ENCODE results near the gene COL15A1.

Gene COL15A1

DNA sequence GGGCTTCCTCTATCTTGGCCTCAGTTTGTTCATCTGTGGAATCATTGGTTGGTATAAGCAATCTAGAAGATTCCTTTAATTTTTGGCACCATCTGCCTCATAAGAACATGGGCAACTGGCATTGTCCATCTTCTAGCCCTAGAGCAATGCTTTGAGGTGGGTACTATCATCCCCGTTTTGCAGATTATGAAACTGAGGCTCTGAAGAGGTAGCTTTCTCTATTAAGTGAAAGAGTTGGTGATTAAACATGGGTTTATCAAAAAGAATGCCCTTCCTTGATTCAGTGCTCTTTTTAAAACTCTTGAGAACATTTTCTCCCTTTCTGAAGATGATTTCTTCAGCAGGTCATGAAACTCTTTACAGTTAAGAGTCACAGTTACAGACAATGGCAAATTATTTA, 118.8 kb downstream of the COL15A1 start:
- DNase-seq, result no peak

DNA sequence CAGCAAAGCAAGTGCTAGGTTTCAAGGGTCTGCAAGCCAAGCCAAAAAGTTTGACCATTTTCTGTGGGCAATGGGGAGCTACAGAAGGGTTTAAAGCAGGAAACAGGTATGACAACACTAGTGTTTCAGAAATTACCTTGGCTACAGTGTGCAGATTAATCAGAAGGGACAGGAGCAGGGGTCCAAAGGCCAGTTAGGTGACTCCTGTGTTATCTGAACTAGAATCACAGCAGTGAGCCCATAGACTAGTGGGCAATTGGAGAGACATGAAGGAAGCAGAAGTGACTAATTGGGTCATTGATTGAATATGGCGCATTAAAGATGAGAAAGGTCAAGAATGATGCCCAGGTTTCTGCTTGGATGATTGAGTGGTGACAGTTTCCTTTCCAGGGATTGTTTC, 119.8 kb downstream of the COL15A1 start:
- DNase-seq, result no peak

DNA sequence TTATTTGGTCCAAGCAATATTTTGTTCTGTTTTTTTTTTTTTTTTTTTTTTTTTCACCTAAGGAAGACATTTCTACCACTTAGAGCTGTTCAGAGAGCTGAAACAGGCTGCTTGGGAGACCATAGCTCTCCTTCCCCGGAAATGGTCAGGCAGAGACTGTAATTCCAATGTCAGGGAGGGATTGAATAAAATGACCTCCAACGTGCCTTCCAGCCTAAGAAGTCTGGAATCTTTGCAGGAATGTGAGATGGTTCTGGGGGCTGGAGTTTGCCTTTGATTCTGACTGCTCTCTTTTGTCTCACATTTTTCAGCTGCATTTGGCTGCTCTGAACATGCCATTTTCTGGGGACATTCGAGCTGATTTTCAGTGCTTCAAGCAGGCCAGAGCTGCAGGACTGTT, 122.9 kb downstream of the COL15A1 start:
- DNase-seq, result no peak

DNA sequence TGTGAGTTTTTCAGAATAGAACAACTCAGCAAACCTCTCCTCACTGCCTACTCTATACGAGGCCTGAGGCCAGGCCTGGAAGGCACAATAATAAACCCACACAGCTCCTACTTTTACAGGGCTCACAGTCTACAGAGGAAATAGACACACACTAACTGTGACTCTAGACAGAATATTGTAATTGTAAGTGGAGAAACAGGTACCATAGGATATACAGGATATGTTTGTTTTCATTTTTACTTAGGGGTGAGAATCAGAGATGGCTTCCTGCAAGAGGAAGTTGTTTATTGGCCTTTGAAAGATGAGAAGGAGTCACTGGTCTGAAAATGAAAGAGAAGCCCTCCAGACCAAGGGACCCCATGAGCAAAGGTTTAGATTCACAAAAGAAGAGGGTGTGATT, 125.4 kb downstream of the COL15A1 start:
- no peak for DNase-seq

DNA sequence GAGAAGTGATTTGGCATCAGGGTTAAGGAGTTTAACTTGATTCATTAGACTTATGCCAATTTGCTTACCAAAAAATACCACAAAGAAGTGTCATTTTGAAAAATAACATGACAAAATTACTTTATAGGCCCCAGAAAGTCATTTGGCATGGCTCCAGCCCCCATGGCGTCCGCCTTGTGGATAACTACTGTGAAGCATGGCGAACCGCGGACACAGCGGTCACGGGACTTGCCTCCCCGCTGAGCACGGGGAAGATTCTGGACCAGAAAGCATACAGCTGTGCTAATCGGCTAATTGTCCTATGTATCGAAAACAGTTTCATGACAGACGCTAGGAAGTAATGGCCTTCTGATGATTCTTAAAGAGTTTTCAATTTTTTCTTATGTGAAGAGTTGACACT, 125.8 kb downstream of the COL15A1 start:
- DNase-seq, result no peak

DNA sequence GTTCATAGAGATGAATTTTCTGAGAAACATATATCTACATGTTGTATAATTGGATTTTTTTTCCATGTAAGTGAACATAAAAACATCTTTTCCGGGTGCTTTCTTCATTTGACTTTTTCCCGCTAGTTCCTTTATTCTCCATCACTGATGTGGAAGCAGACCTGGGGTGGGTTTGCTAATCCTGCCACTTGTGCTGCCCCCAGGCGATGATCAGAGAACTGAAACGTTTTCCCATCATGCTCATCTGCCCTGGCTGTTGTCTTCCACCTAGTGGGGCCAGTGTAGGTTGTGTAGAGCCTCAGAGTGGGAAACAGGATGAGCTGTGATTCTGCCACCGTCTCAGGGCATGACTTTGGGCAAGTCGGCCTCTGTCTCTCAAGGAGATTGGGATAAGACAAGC, 127.0 kb downstream of the COL15A1 start:
- no peak for DNase-seq

DNA sequence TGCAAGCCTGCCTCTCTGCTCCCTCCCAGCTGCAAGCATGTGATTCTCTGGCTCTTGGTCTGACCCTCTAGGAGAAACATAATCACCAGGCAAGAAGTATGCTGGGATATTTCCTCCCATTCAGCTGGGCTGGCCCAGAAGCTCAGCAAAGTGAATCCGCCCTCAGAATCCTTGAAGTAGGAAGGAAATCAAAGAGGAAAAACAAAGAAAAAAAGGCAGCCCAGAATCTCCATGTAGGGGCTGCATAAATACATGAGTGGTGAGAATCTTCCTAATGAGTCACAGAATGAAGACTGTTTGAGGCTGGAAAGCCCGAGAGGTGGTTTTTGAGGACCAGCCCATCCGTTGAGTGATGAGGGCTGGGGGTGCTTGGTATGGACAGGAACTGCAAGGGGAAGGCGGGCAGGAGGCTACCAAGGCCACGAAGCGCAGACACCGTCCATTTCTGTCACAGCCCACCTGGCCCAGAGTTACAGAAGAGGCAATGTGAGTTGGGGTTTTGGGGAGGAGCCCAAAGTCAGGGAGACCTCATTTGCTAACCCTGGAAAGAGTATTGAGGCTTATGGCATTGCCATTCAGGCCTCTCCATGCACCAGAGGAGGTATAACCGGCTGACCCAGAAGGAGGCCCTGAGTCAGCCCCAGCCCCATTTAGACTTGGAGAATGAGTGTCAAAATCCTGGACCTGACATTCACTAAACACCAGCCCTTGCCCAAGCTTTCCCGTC, 127.8 kb downstream of the COL15A1 start:
- DNase-seq, result no peak

DNA sequence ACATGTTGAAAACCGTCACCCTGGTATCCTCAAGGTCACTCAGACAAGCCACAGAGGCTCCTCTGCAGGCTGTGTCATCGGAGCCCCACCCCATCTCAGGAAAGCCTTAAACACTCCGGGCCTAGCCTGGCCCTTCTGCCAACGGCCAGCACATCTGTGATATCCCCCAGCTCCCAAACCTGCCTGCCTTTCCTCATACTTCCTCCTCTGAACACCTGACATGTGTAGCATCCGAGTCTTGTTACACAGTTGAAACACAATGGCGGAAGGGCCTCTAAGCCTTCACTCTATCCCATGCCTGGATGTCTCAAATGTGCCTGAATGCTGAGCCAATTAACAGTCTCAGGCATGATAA, 128.3 kb downstream of the COL15A1 start:
- no peak for DNase-seq

DNA sequence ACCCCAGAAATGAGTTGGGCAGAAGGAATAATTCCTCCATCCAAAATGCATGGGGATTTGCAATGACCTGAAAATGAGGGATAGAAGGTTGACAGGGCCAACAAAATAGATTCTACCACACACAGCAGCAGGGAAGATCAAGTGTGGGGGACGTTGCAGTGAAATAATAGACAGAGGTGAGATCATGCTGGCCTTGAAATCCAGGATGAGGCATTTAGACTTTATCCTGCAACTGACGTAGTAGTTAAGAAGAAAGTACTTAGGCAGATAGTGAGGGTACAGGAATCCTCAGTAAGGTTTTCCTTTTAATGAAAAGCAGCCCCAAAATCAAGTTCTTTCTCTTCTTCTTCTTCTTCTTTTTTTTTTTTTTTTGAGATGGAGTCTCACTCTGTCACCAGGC, 129.6 kb downstream of the COL15A1 start:
- no peak for DNase-seq

DNA sequence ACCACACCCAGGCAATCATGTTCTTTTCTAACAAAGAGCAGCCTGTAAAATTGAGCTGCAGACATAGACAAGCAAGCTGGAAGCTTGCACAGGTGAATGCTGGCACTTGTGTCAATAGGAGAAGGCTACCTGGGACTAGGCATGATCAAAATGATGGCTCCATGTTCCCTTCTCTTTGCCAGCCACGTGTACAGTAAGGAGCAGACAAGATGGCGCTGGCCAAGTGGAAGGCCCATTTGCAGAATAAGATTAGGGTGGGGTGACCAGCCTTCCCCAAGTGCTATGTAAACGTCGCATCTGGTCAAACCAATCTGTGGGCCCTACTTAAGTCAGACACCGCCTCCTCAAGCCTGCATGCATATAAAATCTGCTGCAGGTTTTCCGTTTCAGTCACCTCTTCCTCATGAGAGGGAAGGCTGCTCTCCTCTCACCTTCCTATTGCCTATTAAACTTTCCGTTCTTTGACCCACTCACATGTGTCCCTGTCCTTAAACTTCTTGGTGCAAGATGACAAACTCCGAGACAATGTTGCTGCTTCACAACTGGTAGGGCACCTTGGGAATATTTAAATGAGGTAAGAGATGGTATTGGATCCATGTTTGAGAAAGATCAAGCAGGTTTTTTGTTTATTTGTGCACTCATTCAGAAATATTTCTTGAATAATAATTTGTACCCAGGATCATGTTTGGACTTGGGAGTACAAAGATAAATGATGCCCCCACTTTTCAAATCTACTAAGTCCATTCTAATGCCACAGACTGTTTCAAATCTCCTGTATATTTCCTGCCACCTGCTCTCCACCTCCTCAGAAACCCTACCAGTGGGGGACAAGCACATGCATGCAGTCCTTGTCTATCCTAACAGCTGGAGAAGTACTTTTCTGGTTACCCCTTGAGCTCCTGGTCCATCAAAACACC, 130.5 kb downstream of the COL15A1 start:
- DNase-seq, result no peak

DNA sequence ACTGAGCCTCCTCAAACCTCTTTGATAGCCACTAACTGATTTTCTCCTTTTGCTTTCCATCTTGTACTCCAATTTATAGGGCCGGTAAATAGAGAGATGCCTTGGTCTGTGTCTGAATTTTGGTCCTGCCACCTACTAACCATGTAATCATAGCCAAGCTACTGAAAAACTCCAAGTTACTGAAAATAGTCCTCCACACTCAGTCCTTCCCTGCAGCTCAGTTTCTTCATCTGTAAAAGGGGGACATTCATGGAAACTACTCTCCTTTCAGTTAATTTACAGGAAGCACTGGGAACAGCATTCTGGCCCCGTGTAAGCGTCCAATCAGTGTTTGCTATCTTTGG, 131.2 kb downstream of the COL15A1 start:
- no peak for DNase-seq

DNA sequence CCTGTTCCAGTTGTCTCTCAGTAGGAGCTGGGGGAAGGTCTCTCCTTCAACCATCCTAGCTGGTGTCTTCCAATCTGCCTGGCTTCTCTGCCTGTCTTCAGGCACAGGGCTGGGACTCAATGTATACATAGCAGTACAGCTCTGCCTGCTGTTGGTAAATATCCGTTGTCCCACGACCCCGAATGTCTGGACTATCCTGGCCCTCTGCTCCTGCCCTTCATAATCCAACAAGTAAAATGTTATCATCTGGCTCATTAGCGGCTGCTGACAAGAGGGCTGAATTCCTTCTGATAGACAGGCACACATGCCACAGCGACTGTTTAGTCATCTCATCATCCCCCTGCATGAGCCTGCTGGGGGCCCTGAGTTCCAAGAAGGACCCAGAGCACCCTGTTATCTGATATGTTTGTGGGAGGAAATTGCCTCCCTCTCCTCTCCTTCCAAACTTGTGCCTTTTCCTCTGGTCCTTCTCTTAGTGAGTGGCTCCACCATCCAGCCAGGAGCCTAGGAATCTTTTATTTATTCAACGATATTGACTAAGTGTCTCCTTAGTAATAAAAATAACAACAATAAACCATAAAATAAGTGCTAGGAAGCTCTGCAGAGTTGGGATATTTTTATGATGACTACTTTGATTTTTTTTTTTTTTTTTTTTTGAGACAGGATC, 131.7 kb downstream of the COL15A1 start:
- no peak for DNase-seq

DNA sequence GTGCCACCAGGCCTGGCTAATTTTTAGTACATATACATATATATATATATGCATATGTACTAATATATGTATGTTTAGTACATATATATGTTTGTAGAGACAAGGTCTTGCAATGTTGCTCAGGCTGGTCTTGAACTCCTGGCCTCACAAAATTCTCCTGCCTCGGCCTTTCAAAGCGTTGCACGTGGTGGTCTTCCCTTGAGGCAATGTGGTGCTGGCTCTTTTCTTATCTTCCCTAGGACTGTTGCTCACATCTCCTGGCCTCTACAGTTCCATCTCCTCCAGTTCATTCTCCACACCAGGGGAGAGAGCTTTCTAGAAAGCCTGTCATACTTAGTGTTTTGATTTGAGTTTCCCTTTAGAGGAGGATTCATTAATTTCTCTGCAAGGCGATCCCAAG, 132.3 kb downstream of the COL15A1 start:
- no peak for DNase-seq

DNA sequence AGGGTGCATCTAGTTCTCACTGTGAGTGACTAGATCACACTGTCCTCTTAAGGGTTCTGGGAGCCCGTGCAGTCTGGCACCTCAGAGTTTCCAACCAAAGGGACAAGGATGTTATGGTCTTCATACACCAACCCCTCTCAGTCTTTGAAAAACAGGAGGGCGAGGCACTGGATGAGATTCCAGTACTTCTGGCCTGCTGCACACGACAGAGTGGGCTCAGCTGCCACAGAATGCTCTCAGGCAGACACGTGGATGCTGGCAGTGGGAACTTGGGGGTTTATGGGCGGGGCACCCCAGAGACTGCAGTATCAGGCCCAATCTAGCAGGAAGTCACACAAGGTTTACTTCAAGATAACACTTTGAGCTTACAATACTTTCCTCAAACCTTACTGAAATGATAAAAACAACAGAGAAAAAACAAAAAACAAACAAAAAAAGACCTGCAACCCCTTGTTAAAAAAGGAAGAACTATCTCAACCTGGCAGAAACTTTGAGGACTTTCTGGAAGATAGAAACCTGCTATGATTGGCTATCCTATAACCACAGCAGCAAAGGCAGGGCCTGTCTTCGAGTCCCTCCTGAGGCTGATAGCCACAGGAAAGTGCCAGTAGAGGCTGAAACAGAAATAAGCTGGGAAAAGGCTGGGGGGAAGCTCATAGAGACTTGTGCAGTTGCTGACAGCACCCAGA, 132.9 kb downstream of the COL15A1 start:
- DNase-seq, result peak; percentile 62

DNA sequence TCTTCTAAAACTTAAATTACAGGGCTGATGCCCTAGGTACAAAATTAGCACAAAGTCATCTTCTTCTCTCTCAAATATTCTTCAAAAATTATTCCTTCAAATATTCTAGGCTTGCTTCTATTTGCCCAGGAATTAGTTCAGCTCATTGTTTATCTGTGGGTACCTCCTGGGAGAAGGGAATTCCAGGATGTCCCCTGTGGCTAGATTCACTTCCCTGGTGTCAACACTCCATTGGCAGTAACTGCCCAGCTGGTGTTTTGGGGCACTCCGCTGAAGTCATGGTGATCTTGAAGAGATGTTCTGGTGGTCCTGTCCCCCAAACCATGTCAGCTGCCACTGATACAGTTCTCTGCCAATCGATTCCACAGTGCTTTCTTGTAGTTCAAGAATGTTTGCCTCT, 135.0 kb downstream of the COL15A1 start:
- no peak for DNase-seq

DNA sequence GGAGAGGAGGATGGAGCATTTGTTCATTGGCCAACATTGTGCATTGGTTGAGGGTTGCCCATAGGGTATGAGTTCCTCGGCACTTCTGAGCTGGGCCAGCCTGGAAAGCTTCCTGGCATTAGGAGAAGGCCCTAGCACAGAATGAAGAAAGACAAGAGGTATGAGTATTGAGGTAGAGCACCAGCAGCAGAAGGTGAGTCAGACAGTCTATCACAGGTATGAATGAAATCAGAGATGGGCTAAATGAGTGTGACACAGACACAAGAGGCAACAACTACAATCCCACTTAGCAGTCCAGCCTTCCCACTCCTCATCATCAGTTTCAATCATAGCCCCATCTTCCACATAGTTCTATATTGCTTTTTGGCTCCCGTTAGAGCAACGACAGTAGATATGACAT, 135.8 kb downstream of the COL15A1 start:
- DNase-seq, result no peak

DNA sequence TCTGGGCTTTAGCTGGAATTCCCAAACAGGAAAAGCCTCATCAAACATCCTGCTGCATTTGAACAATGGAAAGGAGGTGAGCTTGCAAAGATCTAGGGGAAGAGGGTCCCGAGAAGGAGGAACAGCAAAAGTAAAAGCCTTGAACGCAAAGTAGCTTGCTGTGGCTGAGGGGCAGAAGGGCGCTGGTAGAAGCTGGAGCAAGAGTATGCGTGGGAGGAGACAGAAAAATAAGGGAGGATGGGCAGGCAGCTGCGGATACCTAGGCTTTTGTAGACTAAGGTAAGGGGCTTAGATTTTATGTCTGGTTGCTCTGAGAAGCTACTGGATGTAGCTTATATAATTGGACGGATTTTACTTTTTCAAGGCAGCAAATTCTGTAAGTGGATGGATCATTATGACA, 139.3 kb downstream of the COL15A1 start:
- DNase-seq, result no peak

DNA sequence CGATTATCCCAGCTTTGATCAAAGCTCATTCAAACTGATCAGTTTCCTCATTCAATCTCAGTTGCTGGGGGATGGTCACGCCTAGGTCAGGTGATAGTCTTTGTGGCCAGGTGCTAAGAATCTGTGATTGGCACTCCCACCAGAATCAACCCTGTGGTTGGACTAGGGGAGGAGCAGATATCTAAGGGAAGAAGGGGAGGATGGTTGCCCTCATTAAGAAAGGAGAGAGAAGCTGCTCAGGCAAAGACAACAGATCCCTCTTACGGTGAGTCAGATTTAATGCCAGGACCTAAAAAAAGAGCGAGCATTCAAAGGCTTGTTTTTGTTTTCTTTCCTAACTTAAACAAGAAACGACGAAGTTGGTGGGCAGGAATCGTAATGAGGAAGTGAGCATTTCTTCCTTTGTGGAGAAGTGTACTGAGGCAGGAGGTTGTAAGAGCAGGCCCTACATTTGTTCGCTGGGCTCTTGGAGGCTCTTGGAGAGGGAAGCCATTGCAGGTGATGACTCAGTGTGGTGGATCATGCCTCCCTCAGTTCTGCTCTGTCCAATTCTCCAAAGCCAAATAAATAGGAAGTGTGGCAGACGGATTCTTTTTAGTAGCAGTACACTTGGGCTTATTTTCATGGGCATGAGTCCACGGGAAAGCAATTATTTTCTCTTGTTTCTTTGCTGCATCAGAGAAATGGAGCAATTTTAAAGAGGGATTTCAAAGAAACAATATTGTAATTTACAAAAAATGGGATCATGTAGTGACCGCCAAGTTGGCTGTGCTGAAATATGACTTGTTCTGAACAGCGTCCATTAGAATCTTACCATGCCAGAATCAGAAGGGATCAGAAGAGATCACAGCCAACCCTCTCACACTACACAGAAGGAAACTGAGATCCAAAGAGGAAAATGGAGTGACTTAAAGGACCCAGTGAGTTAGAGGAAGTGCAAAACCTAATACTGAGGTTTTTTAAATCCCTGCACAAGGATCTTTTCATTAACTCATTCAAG, 142.5 kb downstream of the COL15A1 start:
- DNase-seq, result no peak

DNA sequence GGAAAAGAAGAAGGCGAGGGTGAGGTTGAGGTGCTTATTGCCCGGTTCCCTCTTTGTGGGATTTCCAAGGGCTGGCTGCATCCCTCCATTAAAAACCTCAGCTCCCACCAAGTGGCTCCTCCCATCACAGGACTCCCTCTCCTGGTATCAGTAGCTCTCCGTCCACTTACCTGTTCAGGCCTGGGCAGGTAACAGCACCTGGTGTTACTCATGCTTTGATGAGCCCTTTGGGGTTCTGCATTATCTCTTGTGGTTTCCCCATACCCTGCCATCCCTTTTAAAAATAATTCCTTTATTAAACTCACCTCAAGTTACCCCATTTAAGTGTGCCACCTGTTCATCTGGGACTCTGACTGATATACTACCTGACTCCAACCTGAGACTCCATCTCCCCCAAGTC, 143.8 kb downstream of the COL15A1 start:
- no peak for DNase-seq

DNA sequence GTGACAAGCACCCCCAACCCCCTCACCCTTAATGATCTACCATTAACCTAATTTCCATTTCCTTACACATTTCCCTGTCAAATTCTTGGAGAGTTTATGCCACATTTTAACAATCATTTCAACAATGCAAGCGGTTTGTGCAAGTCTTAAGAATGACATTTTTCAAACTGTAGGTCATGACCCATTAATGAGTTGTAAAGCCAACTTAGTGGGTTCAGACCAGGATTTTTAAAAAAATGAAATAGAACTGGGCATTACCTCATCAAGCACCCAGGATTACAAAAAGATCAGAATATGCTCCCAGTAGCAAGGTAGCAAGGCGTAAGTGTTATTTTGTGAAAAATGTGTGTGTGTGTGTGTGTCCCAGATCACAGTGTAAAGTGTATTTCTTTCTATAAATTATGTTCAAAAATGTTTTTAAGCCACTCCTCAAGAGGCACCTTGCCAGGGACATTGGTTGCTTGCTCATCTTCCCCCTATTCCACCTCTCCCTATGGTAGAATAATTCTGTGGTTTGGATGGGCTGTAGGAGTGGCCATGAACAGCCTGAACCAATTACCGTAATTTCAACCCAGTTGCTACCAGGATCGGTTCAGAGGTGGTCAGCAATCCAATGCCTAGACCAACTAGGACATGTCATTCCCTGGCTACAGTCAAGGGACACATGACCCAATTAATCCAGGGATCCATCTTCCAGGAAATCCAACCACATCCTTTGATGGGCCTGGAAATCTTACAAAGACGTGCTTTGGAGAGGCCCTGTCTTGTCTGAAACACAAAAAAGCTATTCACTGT, 146.8 kb downstream of the COL15A1 start:
- DNase-seq, result no peak
